Measurements from ENCODE around the gene CRYBG1.

The CRYBG1 gene

DNA sequence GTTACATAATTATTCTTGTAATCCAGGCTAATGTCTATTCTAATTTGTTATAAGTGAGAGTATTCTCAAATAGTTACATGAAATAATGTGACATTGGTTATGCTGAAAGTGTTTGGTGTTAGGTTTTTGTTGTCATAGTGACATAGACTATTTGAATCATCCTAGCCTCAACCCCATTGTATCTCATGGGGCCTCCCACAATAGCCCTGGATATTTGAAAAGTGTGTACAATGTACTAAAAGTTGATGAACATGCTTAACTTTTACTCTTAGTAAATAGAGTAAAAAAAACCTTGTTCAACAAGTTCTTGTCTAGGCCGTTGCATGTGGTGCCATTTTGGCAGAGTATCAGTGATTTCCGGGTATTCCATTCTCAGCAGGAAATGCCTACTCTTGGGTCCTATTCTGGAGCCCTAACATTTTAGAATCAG, 185.8 kb downstream of the CRYBG1 start:
- TF ChIP-seq TCF12 (IDR thresholded peaks at IDR 0.05; ENCODE audit: low read depth) (no peak), FOXM1 (IDR thresholded peaks at IDR 0.05; ENCODE audit: borderline replicate concordance, low read depth) (no peak), EP300 (IDR thresholded peaks at IDR 0.05; ENCODE audit: borderline replicate concordance) (no peak), TEAD4 (IDR thresholded peaks at IDR 0.05) (no peak), CREB1 (IDR thresholded peaks at IDR 0.05; ENCODE audit: low read depth) (no peak), TAF1 (IDR thresholded peaks at IDR 0.05; ENCODE audit: low read depth) (no peak), NFIC (IDR thresholded peaks at IDR 0.05) (no peak), EGR1 (IDR thresholded peaks at IDR 0.05) (no peak), CEBPB (IDR thresholded peaks at IDR 0.05) (no peak), RAD21 (IDR thresholded peaks at IDR 0.05; ENCODE audit: low read depth) (no peak), ZBTB7A (IDR thresholded peaks at IDR 0.05; ENCODE audit: low read depth) (no peak), YY1 (IDR thresholded peaks at IDR 0.05; ENCODE audit: low read depth) (no peak)
- TF ChIP-seq, protein P1, sequence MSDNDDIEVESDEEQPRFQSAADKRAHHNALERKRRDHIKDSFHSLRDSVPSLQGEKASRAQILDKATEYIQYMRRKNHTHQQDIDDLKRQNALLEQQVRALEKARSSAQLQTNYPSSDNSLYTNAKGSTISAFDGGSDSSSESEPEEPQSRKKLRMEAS (IDR thresholded peaks at IDR 0.05): no peak
- TF ChIP-seq, protein P2, sequence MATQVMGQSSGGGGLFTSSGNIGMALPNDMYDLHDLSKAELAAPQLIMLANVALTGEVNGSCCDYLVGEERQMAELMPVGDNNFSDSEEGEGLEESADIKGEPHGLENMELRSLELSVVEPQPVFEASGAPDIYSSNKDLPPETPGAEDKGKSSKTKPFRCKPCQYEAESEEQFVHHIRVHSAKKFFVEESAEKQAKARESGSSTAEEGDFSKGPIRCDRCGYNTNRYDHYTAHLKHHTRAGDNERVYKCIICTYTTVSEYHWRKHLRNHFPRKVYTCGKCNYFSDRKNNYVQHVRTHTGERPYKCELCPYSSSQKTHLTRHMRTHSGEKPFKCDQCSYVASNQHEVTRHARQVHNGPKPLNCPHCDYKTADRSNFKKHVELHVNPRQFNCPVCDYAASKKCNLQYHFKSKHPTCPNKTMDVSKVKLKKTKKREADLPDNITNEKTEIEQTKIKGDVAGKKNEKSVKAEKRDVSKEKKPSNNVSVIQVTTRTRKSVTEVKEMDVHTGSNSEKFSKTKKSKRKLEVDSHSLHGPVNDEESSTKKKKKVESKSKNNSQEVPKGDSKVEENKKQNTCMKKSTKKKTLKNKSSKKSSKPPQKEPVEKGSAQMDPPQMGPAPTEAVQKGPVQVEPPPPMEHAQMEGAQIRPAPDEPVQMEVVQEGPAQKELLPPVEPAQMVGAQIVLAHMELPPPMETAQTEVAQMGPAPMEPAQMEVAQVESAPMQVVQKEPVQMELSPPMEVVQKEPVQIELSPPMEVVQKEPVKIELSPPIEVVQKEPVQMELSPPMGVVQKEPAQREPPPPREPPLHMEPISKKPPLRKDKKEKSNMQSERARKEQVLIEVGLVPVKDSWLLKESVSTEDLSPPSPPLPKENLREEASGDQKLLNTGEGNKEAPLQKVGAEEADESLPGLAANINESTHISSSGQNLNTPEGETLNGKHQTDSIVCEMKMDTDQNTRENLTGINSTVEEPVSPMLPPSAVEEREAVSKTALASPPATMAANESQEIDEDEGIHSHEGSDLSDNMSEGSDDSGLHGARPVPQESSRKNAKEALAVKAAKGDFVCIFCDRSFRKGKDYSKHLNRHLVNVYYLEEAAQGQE (IDR thresholded peaks at IDR 0.05; ENCODE audit: low read depth): no peak
- TF ChIP-seq, protein P3, sequence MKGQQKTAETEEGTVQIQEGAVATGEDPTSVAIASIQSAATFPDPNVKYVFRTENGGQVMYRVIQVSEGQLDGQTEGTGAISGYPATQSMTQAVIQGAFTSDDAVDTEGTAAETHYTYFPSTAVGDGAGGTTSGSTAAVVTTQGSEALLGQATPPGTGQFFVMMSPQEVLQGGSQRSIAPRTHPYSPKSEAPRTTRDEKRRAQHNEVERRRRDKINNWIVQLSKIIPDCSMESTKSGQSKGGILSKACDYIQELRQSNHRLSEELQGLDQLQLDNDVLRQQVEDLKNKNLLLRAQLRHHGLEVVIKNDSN (IDR thresholded peaks at IDR 0.05): no peak

DNA sequence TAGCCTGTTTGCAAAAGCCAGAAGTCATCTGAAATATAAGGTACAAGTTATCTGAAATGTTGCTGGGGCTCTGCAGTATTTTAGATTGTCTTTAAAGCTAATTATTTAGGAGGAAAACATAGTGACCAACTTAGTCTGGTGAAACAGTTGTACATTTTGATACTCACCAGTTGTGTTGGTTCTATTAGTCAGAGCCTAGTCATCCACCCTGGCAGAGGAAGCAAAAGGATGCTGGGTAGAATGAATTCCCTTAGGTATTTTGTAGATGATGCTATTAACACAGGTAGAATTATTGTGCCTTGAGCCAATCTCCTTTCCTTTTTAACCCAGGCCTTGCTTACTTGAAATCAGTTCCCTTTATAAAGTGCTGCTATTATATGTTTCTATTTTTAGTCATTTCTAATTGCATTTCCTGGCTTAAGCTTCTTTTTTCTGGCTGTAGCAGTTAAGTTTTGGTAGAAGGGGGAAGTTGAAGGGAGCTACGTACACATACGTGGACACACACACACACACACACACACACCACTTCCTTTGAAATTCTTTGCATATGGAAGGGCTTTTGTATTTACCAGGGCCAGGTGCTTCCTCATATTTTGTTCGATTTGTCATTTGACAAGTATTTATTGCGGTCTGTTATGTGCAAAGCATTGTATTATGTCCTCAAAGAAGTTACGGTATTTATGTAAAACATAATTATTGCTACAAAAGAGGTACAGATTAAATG, 186.3 kb downstream of the CRYBG1 start:
- no peak for TF ChIP-seq NFIC (IDR thresholded peaks at IDR 0.05)
- TF ChIP-seq, protein P3 (IDR thresholded peaks at IDR 0.05): no peak

DNA sequence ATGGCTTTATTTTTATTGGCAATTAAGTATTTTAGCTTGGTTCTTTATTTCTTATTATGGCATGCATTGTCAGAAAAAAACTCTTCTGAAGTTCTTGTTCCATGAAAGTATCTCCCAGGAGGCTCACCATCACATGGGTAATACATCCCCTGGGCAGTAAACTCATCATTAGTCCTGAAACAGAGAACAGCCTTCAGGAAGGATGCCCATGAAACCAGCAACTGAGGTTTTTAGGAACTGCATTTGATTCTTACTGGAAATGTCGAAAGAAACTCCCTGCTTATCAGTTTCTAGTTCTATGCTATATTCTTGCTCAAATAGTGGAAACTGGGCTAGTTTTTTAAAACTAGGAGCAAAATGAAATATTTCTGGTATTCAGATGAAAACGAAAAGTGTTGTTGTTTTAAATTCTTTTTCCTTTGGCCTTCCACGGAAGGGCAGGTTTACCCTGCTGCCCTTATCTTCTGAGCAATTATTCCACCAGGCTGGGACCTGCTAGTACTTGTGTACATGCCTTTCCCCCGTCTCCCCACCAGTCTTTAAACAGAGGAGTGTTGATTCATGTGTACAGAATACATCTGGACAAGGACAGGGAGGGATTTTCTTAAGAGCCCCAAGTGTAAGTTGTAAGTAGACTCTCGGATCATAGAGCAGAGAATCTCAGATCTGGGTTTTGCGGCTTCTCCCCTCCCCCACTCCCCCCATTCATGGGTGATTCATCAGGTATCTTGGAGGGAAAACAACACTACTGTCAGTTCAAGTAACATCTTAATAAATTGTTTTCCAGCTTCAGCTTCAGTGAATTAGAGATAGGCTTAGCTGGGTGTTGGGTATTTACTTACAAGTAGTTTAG, 187.3 kb downstream of the CRYBG1 start:
- TF ChIP-seq TCF12 (IDR thresholded peaks at IDR 0.05; ENCODE audit: low read depth) (no peak), TEAD4 (IDR thresholded peaks at IDR 0.05) (no peak), EP300 (IDR thresholded peaks at IDR 0.05; ENCODE audit: borderline replicate concordance) (no peak), CEBPB (IDR thresholded peaks at IDR 0.05) (no peak), EGR1 (IDR thresholded peaks at IDR 0.05) (no peak), NFIC (IDR thresholded peaks at IDR 0.05) (no peak), TAF1 (IDR thresholded peaks at IDR 0.05; ENCODE audit: low read depth) (no peak), CREB1 (IDR thresholded peaks at IDR 0.05; ENCODE audit: low read depth) (no peak), FOXM1 (IDR thresholded peaks at IDR 0.05; ENCODE audit: borderline replicate concordance, low read depth) (no peak), RAD21 (IDR thresholded peaks at IDR 0.05; ENCODE audit: low read depth) (no peak), YY1 (IDR thresholded peaks at IDR 0.05; ENCODE audit: low read depth) (no peak), ZBTB7A (IDR thresholded peaks at IDR 0.05; ENCODE audit: low read depth) (no peak)
- TF ChIP-seq, protein P1 (IDR thresholded peaks at IDR 0.05): no peak
- TF ChIP-seq, protein P3 (IDR thresholded peaks at IDR 0.05): no peak
- TF ChIP-seq, protein P2 (IDR thresholded peaks at IDR 0.05; ENCODE audit: low read depth): no peak

DNA sequence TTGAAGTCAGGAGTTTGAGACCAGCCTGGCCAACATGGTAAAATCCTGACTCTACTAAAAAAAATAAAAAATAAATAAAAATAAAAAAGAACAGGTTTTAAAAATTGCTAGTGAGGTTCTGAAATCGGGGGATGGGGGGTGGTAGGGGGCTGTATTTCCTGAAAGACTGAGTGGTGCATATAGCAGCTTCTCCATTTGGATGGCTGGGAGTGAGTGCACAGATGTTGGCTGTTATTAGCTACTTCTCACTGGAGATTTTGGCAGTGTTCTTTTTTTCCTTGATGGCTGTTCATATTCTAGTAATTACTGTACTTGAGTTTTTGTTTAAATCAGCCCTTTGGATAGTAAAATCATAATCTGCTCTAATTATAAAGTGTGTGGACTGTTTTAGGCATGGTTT, 189.0 kb downstream of the CRYBG1 start:
- TF ChIP-seq EP300 (IDR thresholded peaks at IDR 0.05; ENCODE audit: borderline replicate concordance) (no peak), YY1 (IDR thresholded peaks at IDR 0.05; ENCODE audit: low read depth) (no peak), CEBPB (IDR thresholded peaks at IDR 0.05) (no peak), EGR1 (IDR thresholded peaks at IDR 0.05) (no peak), RAD21 (IDR thresholded peaks at IDR 0.05; ENCODE audit: low read depth) (no peak), ZBTB7A (IDR thresholded peaks at IDR 0.05; ENCODE audit: low read depth) (no peak), FOXM1 (IDR thresholded peaks at IDR 0.05; ENCODE audit: borderline replicate concordance, low read depth) (no peak)
- TF ChIP-seq, protein P3 (IDR thresholded peaks at IDR 0.05): no peak
- TF ChIP-seq, protein P2 (IDR thresholded peaks at IDR 0.05; ENCODE audit: low read depth): no peak

Data from Ishikawa (cell line).